Panc1 (cell line): ENCODE measurements around the gene VASP. TPM values are rescaled to one million over a fixed set of nuclear protein-coding genes. Genes with fewer than 3 reads are reported as not detected.

Experiments
- ATAC-seq: fragments of 200-7000 bp; cut with Tn5 transposase; 2 replicates; pipeline ENCODE4 v1.9.1; 2020; ENCODE audit warnings: mild to moderate bottlenecking, moderate library complexity
- BruUV-seq: library from RNA; stranded (reverse); fragments of 400-500 nt; replicated peaks from 2 replicates; lab custom pipeline; 2021; lab: Mats Ljungman, UMichigan
- CTCF ChIA-PET: fragments of 300-600 bp; sonication (Branson Sonifier 250); formaldehyde crosslinking; loops from one replicate; lab custom pipeline; 2022; ENCODE audit warnings: antibody characterized with exemption; lab: Charles Lee
- POLR2A ChIA-PET: fragments of 300-600 bp; sonication (Branson Sonifier 250); formaldehyde crosslinking; loops from one replicate; lab custom pipeline; 2022; ENCODE audit warnings: antibody characterized with exemption; lab: Charles Lee
- DNase-seq: peaks from one replicate; pipeline ENCODE4 v3.0.0-alpha.2; 2010; ENCODE audit warnings: low read depth, low spot score
- H3K27ac ChIP-seq: 2 replicates; pipeline ENCODE4 v1.5.1; 2011; ENCODE audit warnings: mild to moderate bottlenecking, low read length, inconsistent platforms
- H3K27me3 ChIP-seq: fragments of 200-500 bp; sonication (Bioruptor generic); 2 replicates; pipeline ENCODE4 v1.6.0; 2014; ENCODE audit warnings: low read length, inconsistent platforms; ENCODE audit not compliant: control insufficient read depth, insufficient read depth
- H3K36me3 ChIP-seq: fragments of 200-500 bp; sonication (Bioruptor generic); 2 replicates; pipeline ENCODE4 v1.5.1; 2014; ENCODE audit warnings: inconsistent platforms, mild to moderate bottlenecking, low read length, moderate library complexity; ENCODE audit not compliant: control insufficient read depth, insufficient read depth
- H3K4me1 ChIP-seq: 2 replicates; pipeline ENCODE4 v1.5.1; 2011; ENCODE audit warnings: inconsistent platforms, mild to moderate bottlenecking, low read length, moderate library complexity; ENCODE audit not compliant: control insufficient read depth, insufficient read depth
- H3K4me3 ChIP-seq, 2 experiments: 2 replicates each; pipeline ENCODE4 v1.5.1; 2011 to 2012; ENCODE audit warnings: low read depth in 2 of 2, low read length in 2 of 2, mild to moderate bottlenecking in 2 of 2, inconsistent platforms in 1 of 2, moderate library complexity in 1 of 2
- H3K9me3 ChIP-seq: fragments of 200-500 bp; sonication (Bioruptor generic); 2 replicates; pipeline ENCODE4 v1.5.1; 2014; ENCODE audit warnings: low read depth, mild to moderate bottlenecking, inconsistent platforms, low read length, moderate library complexity; ENCODE audit not compliant: control insufficient read depth, insufficient read depth
- CTCF ChIP-seq: fragments of 450-650 bp; IDR thresholded peaks from 2 replicates; pipeline ENCODE4 v1.5.1; 2017; ENCODE audit warnings: mild to moderate bottlenecking
- POLR2AphosphoS5 ChIP-seq: IDR thresholded peaks from 2 replicates; pipeline ENCODE4 v1.6.1; 2012; ENCODE audit warnings: mild to moderate bottlenecking, low read depth, low read length, moderate library complexity
- REST ChIP-seq, 2 experiments: IDR thresholded peaks; 2 replicates each; pipeline ENCODE4 v1.6.1; 2011 to 2012; ENCODE audit warnings: low read depth in 2 of 2, control low read depth in 1 of 2, low read length in 1 of 2, mild to moderate bottlenecking in 1 of 2, moderate library complexity in 1 of 2; ENCODE audit not compliant: insufficient read depth in 1 of 2
- SIN3A ChIP-seq: IDR thresholded peaks from 2 replicates; pipeline ENCODE4 v1.6.1; 2012; ENCODE audit warnings: low read depth, mild to moderate bottlenecking, low read length, moderate library complexity, borderline replicate concordance; ENCODE audit not compliant: insufficient read depth
- TCF7L2 ChIP-seq: IDR thresholded peaks from 2 replicates; pipeline ENCODE4 v1.6.1; 2011; ENCODE audit warnings: mild to moderate bottlenecking, low read depth, low read length, inconsistent platforms
- in situ Hi-C: cut with HindIII; loops from 2 replicates; pipeline ENCODE4 v1.10.0; 2016; ENCODE audit warnings: low sequenced_read_pairs, low pct_unique_long_range_greater_than_20kb
- intact Hi-C: fragments of 100-400 bp; cut with micrococcal nuclease; formaldehyde crosslinking; loops from one replicate; pipeline ENCODE4 v1.10.0; 2022; ENCODE audit not compliant: unreplicated experiment
- total RNA-seq: library from RNA; stranded (reverse); gene quantifications from one replicate; pipeline ENCODE4 v1.2.1, GENCODE V29; 2021; ENCODE audit not compliant: unreplicated experiment

Gene VASP
- total RNA-seq, 1 experiment from 2014 or later = 101 TPM

- DNase-seq (no peak), ATAC-seq (no peak)
- H3K27ac ChIP-seq = no peak overlapping the region
- H3K9me3 ChIP-seq = no peaks in the 10 kb centered on the region
- intact Hi-C loops (no loop called here), in situ Hi-C loops (no loop called here)
- BruUV-seq = no TSS peak
- no peak overlapping the region for H3K4me3 ChIP-seq
- TF ChIP-seq TCF7L2 (no peak), REST (IDR thresholded peaks at IDR 0.05; ENCODE audit: insufficient read depth in 1 of 2, low read depth in 2 of 2, low read length in 1 of 2) (no peak), POLR2AphosphoS5 (no peak), SIN3A (no peak), CTCF (no peak)
- H3K36me3 ChIP-seq = no peaks in the 10 kb centered on the region
- POLR2A ChIA-PET = no interaction called here
- CTCF ChIA-PET = no interaction called here
- H3K27me3 ChIP-seq = no peaks in the 10 kb centered on the region
- H3K4me1 ChIP-seq = no peaks in the 10 kb centered on the region
These were observed 40.0 kb downstream of the VASP start for GRCh38 chr19:45547211-45547770.

GRCh38 chr19:45547965-45548609, 40.8 kb downstream of the VASP start:
- Histone ChIP-seq H3K27me3 (no peaks in the 10 kb centered on the region), H3K4me3 (no peak overlapping the region), H3K36me3 (no peaks in the 10 kb centered on the region), H3K9me3 (no peaks in the 10 kb centered on the region), H3K27ac (no peak overlapping the region), H3K4me1 (no peaks in the 10 kb centered on the region)
- no peak for DNase-seq
- ATAC-seq = peak; percentile 87
- no peak for TF ChIP-seq SIN3A
- no peak for TF ChIP-seq POLR2AphosphoS5
- TF ChIP-seq CTCF = no peak
- TF ChIP-seq TCF7L2 = no peak
- no peak for TF ChIP-seq REST (IDR thresholded peaks at IDR 0.05; ENCODE audit: insufficient read depth in 1 of 2, low read depth in 2 of 2, low read length in 1 of 2)
- in situ Hi-C loops (no loop called here), intact Hi-C loops (no loop called here)
- POLR2A ChIA-PET = no interaction called here
- BruUV-seq = no TSS peak
- CTCF ChIA-PET = interaction anchor here (0.6 kb wide), 1 partner anchor 53 kb away, joined by 3 read pairs; no protein-coding TSS in a partner anchor
